Ovary (tissue), 3 donors: ENCODE measurements around the gene TMIGD3.

Source experiments
- CTCF ChIP-seq, 3 donors: fragments of 450-650 bp in 2 of 3; fragments of 200-600 bp in 1 of 3; IDR thresholded peaks; one replicate each; pipeline versions ENCODE4 v1.5.1 to v1.8.0; 2016 to 2022; ENCODE audit warnings: antibody characterized with exemption in 3 of 3, mild to moderate bottlenecking in 1 of 3
- EP300 ChIP-seq: sonication (generic); formaldehyde crosslinking; IDR thresholded peaks from one replicate; pipeline ENCODE4 v1.6.1; 2017; ENCODE audit warnings: antibody characterized with exemption
- POLR2A ChIP-seq: fragments of 450-650 bp; IDR thresholded peaks from one replicate; pipeline ENCODE4 v1.6.1; 2017; ENCODE audit warnings: antibody characterized with exemption, mild to moderate bottlenecking, moderate library complexity
- donor health status: DM: no; HTN: no; CAD: no.

DNA sequence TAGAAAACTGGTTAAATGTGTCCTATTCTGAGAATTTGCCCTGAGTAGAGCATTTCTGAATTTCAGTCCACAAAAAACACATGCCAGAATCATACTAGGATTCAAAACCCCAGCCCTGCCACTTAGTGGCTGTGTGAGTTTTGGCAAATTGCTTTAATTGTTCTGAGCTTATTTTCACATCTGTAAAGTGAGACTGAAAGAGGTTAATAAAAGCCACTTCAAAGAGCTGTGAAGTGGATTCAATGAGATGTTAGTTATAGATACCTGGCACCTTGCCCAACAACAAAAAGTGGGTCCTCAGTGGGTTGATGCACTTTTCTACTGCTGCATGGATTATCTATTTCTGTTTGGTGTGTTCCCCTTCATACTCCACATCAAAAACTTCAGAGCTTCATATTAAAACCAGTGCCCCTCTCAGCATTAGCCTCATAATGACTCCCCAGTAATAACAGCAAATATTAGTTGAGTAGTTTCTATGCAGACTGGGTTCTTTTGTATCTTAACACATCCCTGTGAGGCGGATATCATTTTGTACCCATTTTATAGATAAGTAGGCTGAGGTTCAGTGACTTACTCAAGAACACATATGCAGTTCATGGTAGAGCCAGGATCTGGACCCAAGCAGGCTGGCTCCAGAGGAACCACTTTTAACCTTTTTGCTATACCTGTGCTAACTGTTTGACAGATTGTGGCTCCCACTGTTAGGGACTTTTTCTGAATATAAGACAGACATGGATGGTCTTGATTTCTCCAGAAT, 14.2 kb upstream of the TMIGD3 start:
- no peak for TF ChIP-seq CTCF (IDR thresholded peaks at IDR 0.05)
- TF ChIP-seq EP300 = no peak
- no peak for TF ChIP-seq POLR2A
